ENCODE results near the gene HADH.

- TF ChIP-seq, protein P1, sequence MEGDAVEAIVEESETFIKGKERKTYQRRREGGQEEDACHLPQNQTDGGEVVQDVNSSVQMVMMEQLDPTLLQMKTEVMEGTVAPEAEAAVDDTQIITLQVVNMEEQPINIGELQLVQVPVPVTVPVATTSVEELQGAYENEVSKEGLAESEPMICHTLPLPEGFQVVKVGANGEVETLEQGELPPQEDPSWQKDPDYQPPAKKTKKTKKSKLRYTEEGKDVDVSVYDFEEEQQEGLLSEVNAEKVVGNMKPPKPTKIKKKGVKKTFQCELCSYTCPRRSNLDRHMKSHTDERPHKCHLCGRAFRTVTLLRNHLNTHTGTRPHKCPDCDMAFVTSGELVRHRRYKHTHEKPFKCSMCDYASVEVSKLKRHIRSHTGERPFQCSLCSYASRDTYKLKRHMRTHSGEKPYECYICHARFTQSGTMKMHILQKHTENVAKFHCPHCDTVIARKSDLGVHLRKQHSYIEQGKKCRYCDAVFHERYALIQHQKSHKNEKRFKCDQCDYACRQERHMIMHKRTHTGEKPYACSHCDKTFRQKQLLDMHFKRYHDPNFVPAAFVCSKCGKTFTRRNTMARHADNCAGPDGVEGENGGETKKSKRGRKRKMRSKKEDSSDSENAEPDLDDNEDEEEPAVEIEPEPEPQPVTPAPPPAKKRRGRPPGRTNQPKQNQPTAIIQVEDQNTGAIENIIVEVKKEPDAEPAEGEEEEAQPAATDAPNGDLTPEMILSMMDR (IDR thresholded peaks at IDR 0.05; ENCODE audit: low read length) = peak; percentile 42
- no peak for TF ChIP-seq EZH2 (IDR thresholded peaks at IDR 0.05; ENCODE audit: borderline replicate concordance, low read length)
These were observed 53.2 kb downstream of the HADH start for GRCh38 chr4:108042927-108043326.
